HL-60 (cell line): Measurements from ENCODE around the gene ATP2B2.

Experiments used
- DNase-seq, 2 experiments: peaks; one replicate each; pipeline ENCODE4 v3.0.0-alpha.2; 2010 to 2020; ENCODE audit warnings: low read depth in 1 of 2, low spot score in 1 of 2
- H3K27ac ChIP-seq: fragments of 250-450 bp; sonication (Bioruptor Pico); replicated peaks from 2 replicates; pipeline ENCODE4 v1.5.1; 2020; ENCODE audit warnings: mild to moderate bottlenecking, moderate library complexity
- H3K27me3 ChIP-seq: fragments of 250-450 bp; sonication (Bioruptor Pico); 2 replicates; pipeline ENCODE4 v1.5.1; 2021; ENCODE audit warnings: mild to moderate bottlenecking, moderate library complexity; ENCODE audit not compliant: insufficient read depth, poor library complexity, severe bottlenecking
- H3K4me3 ChIP-seq: replicated peaks from 2 replicates; pipeline ENCODE4 v1.5.1; 2011; ENCODE audit warnings: mild to moderate bottlenecking, control low read depth, low read length; ENCODE audit not compliant: insufficient read depth
- GABPA ChIP-seq: IDR thresholded peaks from 2 replicates; pipeline ENCODE4 v1.6.1; 2012; ENCODE audit warnings: low read depth
- POLR2AphosphoS5 ChIP-seq: IDR thresholded peaks from 2 replicates; pipeline ENCODE4 v1.6.1; 2012; ENCODE audit warnings: low read depth
- SPI1 ChIP-seq: IDR thresholded peaks from 2 replicates; pipeline ENCODE4 v1.6.1; 2012; ENCODE audit warnings: low read depth, mild to moderate bottlenecking, borderline replicate concordance
- TF ChIP-seq, protein P1 (sequence below): IDR thresholded peaks from 2 replicates; pipeline ENCODE4 v1.6.1; 2012; ENCODE audit warnings: low read depth; ENCODE audit not compliant: insufficient replicate concordance
- TF ChIP-seq, protein P2 (sequence below): IDR thresholded peaks from one replicate; pipeline ENCODE4 v1.5.1; 2011; ENCODE audit warnings: low read length, control low read depth, inconsistent platforms; ENCODE audit not compliant: insufficient read depth

ATP2B2 gene

DNA sequence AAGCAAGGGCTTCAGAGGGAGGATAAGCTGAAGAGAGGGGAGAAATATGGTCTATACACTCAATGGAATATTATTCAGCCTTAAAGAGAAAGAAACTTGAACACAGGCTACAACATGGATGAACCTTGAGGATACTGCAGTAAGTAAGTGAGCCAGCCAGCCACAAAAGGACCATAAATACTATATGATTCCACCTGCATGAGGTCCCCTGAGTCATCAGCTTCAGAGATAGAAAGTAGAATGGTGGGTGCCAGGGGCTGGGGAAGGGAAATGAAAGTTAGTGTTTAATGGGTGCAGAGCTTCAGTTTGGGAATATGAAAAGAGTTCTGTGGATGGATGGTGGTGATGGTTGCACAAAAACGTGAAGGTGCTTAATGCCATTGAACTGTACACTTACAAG lies 116.0 kb downstream of the ATP2B2 start:
- Histone ChIP-seq H3K27me3 (no peaks in the 10 kb centered on the region), H3K27ac (no peak overlapping the region; the same call in 1 of the 2 replicates), H3K4me3 (no peak overlapping the region)
- DNase-seq, result no peak
- TF ChIP-seq, protein P1, sequence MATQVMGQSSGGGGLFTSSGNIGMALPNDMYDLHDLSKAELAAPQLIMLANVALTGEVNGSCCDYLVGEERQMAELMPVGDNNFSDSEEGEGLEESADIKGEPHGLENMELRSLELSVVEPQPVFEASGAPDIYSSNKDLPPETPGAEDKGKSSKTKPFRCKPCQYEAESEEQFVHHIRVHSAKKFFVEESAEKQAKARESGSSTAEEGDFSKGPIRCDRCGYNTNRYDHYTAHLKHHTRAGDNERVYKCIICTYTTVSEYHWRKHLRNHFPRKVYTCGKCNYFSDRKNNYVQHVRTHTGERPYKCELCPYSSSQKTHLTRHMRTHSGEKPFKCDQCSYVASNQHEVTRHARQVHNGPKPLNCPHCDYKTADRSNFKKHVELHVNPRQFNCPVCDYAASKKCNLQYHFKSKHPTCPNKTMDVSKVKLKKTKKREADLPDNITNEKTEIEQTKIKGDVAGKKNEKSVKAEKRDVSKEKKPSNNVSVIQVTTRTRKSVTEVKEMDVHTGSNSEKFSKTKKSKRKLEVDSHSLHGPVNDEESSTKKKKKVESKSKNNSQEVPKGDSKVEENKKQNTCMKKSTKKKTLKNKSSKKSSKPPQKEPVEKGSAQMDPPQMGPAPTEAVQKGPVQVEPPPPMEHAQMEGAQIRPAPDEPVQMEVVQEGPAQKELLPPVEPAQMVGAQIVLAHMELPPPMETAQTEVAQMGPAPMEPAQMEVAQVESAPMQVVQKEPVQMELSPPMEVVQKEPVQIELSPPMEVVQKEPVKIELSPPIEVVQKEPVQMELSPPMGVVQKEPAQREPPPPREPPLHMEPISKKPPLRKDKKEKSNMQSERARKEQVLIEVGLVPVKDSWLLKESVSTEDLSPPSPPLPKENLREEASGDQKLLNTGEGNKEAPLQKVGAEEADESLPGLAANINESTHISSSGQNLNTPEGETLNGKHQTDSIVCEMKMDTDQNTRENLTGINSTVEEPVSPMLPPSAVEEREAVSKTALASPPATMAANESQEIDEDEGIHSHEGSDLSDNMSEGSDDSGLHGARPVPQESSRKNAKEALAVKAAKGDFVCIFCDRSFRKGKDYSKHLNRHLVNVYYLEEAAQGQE, result no peak
- TF ChIP-seq GABPA (no peak), SPI1 (no peak), POLR2AphosphoS5 (no peak)
- TF ChIP-seq, protein P2, sequence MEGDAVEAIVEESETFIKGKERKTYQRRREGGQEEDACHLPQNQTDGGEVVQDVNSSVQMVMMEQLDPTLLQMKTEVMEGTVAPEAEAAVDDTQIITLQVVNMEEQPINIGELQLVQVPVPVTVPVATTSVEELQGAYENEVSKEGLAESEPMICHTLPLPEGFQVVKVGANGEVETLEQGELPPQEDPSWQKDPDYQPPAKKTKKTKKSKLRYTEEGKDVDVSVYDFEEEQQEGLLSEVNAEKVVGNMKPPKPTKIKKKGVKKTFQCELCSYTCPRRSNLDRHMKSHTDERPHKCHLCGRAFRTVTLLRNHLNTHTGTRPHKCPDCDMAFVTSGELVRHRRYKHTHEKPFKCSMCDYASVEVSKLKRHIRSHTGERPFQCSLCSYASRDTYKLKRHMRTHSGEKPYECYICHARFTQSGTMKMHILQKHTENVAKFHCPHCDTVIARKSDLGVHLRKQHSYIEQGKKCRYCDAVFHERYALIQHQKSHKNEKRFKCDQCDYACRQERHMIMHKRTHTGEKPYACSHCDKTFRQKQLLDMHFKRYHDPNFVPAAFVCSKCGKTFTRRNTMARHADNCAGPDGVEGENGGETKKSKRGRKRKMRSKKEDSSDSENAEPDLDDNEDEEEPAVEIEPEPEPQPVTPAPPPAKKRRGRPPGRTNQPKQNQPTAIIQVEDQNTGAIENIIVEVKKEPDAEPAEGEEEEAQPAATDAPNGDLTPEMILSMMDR, result no peak

DNA sequence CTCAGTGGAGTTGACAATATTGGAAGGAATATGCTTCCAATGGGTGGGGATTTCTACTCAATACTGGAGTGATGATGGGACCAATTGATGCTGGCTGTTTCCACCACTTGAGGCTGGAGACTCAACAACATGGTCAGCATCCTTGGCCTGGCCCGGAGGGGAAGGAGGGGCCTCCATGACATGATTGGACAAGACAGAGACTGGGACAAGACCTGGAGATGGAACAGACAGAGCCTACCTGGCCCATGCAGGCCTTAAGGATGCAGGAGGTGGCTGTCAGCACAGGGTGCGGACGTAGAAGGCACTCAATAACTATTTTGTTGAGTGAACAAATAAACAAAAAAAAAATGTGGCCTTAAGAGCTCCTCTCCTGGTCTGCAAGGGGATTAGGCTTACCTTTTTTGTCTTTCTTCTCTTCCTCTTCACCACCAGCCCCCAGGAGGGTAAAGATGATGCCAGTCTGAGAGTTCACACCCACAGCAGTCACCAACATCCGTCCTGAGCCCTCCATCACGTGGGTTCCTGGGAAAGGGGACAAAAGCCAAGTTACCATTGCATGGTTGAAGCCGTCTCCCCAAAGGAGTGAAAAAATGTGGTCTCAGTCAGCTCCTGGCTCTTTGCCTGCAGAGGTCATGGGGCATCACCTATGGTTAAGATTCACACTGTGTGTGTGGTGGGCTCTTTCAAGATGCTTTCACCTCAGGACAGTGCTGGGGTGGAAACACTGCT lies 117.3 kb downstream of the ATP2B2 start:
- H3K4me3 ChIP-seq, result no peak overlapping the region
- TF ChIP-seq, protein P2, result no peak
- TF ChIP-seq POLR2AphosphoS5 (no peak), GABPA (no peak), SPI1 (no peak)
- TF ChIP-seq, protein P1, result no peak
- no peak overlapping the region for H3K27ac ChIP-seq
- DNase-seq, result no peak
- no peaks in the 10 kb centered on the region for H3K27me3 ChIP-seq

DNA sequence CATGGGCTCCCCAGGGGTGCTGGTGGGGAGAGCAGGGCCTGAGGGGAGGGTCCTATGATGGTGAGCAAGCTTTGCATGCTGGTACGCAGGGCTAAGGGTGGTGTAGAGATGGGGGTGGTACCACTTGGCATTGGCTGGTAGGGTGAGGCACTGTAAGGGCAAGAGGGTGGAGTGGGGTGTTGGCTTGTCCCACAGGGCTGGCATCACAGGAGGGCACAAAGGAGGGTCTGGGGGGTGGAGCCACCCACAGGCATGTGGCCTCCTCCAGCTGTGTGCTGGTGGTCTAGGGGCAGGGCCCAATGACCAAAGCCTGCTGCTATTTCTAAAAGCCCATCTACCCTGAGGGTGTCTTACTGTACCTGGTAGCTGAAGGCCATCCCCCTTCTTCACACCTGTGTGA lies 119.3 kb downstream of the ATP2B2 start:
- no peaks in the 10 kb centered on the region for H3K27me3 ChIP-seq
- no peak for DNase-seq
- TF ChIP-seq POLR2AphosphoS5 (no peak), SPI1 (no peak), GABPA (no peak)
- TF ChIP-seq, protein P2, result no peak
- TF ChIP-seq, protein P1, result no peak
- H3K4me3 ChIP-seq, result no peak overlapping the region
- H3K27ac ChIP-seq, result no peak overlapping the region
